ENCODE results near the gene LAMTOR3. TPM values are rescaled to one million over a fixed set of nuclear protein-coding genes. Genes with fewer than 3 reads are reported as not detected.

LAMTOR3 gene
- total and polyA plus RNA-seq, 10 of the 15 experiments (the other 5 are each of a cell fraction or from before 2014, with no cell fraction given): 30.1 to 120 (median 65.5) TPM

DNA sequence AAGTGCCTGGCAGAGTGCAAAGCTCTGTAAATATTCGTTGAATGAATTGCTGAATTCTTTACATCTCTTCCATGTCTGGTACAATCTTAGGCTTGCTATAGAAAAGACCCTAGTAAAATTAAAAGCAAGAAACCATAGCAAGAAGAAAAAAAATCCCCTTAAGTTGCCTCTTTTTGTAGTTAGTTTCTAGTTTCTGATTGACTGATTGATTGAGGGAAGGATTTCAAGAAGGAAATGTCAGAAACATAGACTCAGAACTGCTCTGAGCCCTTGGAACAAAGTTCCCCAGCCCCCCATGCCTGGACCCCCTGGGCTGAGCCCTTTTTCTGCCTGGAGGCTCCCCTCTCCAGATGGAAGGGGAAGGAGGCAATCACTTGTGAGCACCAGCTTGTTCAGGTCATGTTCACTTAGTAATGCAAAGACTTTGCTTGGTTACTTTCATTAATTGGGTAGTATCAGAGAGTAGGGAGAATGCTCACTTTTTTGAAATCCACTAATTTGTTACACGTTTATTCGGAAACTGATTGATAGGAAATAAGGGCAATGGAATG, 42.0 kb downstream of the LAMTOR3 start (continued):
- TF ChIP-seq YBX1 (IDR thresholded peaks at IDR 0.05): no peak
- no peak for TF ChIP-seq HDAC6 (IDR thresholded peaks at IDR 0.05; ENCODE audit: unreplicated experiment)
- no peak for TF ChIP-seq ZNF217 (IDR thresholded peaks at IDR 0.05)
- no peak for TF ChIP-seq ZNF24 (IDR thresholded peaks at IDR 0.05)
- 0 out of 2 replicates have a peak, but pooled peaks have one; percentile 3 for TF ChIP-seq BCL11A (IDR thresholded peaks at IDR 0.05; ENCODE audit: low read depth, low read length)
- TF ChIP-seq RBBP5 (conservative IDR thresholded peaks at IDR 0.05): no peak
- 0 out of 2 replicates have a peak, but pooled peaks have one; percentile 19 for TF ChIP-seq TCF7 (IDR thresholded peaks at IDR 0.05; ENCODE audit: borderline replicate concordance)
- TF ChIP-seq, protein P1, sequence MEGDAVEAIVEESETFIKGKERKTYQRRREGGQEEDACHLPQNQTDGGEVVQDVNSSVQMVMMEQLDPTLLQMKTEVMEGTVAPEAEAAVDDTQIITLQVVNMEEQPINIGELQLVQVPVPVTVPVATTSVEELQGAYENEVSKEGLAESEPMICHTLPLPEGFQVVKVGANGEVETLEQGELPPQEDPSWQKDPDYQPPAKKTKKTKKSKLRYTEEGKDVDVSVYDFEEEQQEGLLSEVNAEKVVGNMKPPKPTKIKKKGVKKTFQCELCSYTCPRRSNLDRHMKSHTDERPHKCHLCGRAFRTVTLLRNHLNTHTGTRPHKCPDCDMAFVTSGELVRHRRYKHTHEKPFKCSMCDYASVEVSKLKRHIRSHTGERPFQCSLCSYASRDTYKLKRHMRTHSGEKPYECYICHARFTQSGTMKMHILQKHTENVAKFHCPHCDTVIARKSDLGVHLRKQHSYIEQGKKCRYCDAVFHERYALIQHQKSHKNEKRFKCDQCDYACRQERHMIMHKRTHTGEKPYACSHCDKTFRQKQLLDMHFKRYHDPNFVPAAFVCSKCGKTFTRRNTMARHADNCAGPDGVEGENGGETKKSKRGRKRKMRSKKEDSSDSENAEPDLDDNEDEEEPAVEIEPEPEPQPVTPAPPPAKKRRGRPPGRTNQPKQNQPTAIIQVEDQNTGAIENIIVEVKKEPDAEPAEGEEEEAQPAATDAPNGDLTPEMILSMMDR (IDR thresholded peaks at IDR 0.05 in 2 of 3, conservative IDR thresholded peaks at IDR 0.05 in 1 of 3; ENCODE audit: control insufficient read depth in 2 of 3, extremely low read depth in 1 of 3, insufficient read depth in 1 of 3, low read depth in 3 of 3, low read length in 3 of 3): no peak
- peak; percentile 40; the same call in 1 of the 2 replicates for TF ChIP-seq EED (IDR thresholded peaks at IDR 0.05; ENCODE audit: low read depth)
- TF ChIP-seq KDM1A (IDR thresholded peaks at IDR 0.05; ENCODE audit: borderline replicate concordance): no peak
- 0 out of 2 replicates have a peak, but pooled peaks have one; percentile 15 for TF ChIP-seq DPF2 (IDR thresholded peaks at IDR 0.05)
- TF ChIP-seq MTA2 (IDR thresholded peaks at IDR 0.05; ENCODE audit: low read depth): no peak
- TF ChIP-seq NRF1 (conservative IDR thresholded peaks at IDR 0.05; ENCODE audit: low read depth, low read length): no peak
- TF ChIP-seq, protein P2, sequence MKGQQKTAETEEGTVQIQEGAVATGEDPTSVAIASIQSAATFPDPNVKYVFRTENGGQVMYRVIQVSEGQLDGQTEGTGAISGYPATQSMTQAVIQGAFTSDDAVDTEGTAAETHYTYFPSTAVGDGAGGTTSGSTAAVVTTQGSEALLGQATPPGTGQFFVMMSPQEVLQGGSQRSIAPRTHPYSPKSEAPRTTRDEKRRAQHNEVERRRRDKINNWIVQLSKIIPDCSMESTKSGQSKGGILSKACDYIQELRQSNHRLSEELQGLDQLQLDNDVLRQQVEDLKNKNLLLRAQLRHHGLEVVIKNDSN (IDR thresholded peaks at IDR 0.05; ENCODE audit: borderline replicate concordance, extremely low read length, insufficient read depth, low read depth, low read length): no peak
- no peak for TF ChIP-seq E2F8 (IDR thresholded peaks at IDR 0.05; ENCODE audit: low read depth, partially characterized antibody)
- TF ChIP-seq MTA3 (IDR thresholded peaks at IDR 0.05; ENCODE audit: borderline replicate concordance, low read length): no peak
- no peak for TF ChIP-seq ZZZ3 (IDR thresholded peaks at IDR 0.05; ENCODE audit: control insufficient read depth, insufficient read length, low read depth)
- no peak for TF ChIP-seq FOXK2 (IDR thresholded peaks at IDR 0.05)
- TF ChIP-seq RELA (IDR thresholded peaks at IDR 0.05; ENCODE audit: borderline replicate concordance, partially characterized antibody): no peak
- TF ChIP-seq RAD51 (IDR thresholded peaks at IDR 0.05): no peak
- 0 out of 2 replicates have a peak, but pooled peaks have one; percentile 9 for TF ChIP-seq TCF12 (IDR thresholded peaks at IDR 0.05; ENCODE audit: low read depth, low read length)
- no peak for TF ChIP-seq FOS (IDR thresholded peaks at IDR 0.05; ENCODE audit: borderline replicate concordance, extremely low read depth, insufficient read length)
- no peak for TF ChIP-seq NR2C2 (IDR thresholded peaks at IDR 0.05; ENCODE audit: borderline replicate concordance, control insufficient read depth, insufficient read length, low read depth)
- no peak for TF ChIP-seq JUND (IDR thresholded peaks at IDR 0.05; ENCODE audit: low read depth, low read length)
- 0 out of 2 replicates have a peak, but pooled peaks have one; percentile 10 for TF ChIP-seq CREM (IDR thresholded peaks at IDR 0.05; ENCODE audit: low read depth)
- TF ChIP-seq LARP7 (IDR thresholded peaks at IDR 0.05): no peak
- no peak for TF ChIP-seq SIN3A (IDR thresholded peaks at IDR 0.05; ENCODE audit: low read depth, low read length)
- TF ChIP-seq ASH2L (IDR thresholded peaks at IDR 0.05; ENCODE audit: borderline replicate concordance, low read depth): no peak
- no peak for TF ChIP-seq SREBF2 (IDR thresholded peaks at IDR 0.05; ENCODE audit: low read length)
- TF ChIP-seq HCFC1 (IDR thresholded peaks at IDR 0.05; ENCODE audit: low read length): no peak

Data from GM12878 (cell line).